ENCODE measurements around the gene GIT2. TPM values are rescaled to one million over a fixed set of nuclear protein-coding genes. Genes with fewer than 3 reads are reported as not detected.

The GIT2 gene
- total and polyA plus RNA-seq, 2 of the 13 experiments (the other 11 are each of a cell fraction or from before 2014, with no cell fraction given): 18.4 to 19.8 TPM

- BruUV-seq (replicated peaks): no TSS peak
- Histone ChIP-seq H3K27ac (ENCODE audit: extremely low read length, insufficient read depth, low read length) (no peak overlapping the region), H3K9me3 (ENCODE audit: low read length) (no peaks in the 10 kb centered on the region), H3K4me1 (ENCODE audit: insufficient read depth, low read length) (peaks cover 16% of the 10 kb centered on the region), H3K79me2 (ENCODE audit: insufficient read depth, low read length) (no peaks in the 10 kb centered on the region), H3K4me3 (replicated peaks in 1 of 3; ENCODE audit: insufficient read depth in 1 of 3, low read depth in 2 of 3, low read length in 3 of 3) (no peak overlapping the region), H3K9ac (ENCODE audit: insufficient read depth, low read depth, low read length) (no peak overlapping the region), H3K27me3 (ENCODE audit: control insufficient read depth in 1 of 2, insufficient read depth in 2 of 2, low read length in 2 of 2) (no peaks in the 10 kb centered on the region), H3K36me3 (replicated peaks in 1 of 2; ENCODE audit: control insufficient read depth in 1 of 2, insufficient read depth in 2 of 2, low read length in 2 of 2) (peaks cover 20 to 55% of the 10 kb centered on the region in 2 experiments), H4K20me1 (ENCODE audit: insufficient read depth, low read length) (no peaks in the 10 kb centered on the region), H3K4me2 (ENCODE audit: low read depth, low read length) (no peak overlapping the region), H2AFZ (ENCODE audit: low read length) (no peak overlapping the region)
- DNase-seq (ENCODE audit: low spot score) (no peak), ATAC-seq (no peak), FAIRE-seq (no peak)
- CTCF ChIA-PET (ENCODE audit: low intra/inter-chr PET ratio, low total read pairs): no interaction called here
- intact Hi-C loops (cut with micrococcal nuclease; ENCODE audit: unreplicated experiment) (no loop called here), in situ Hi-C loops (cut with HindIII; ENCODE audit: extremely low pct_ligation_motif_present, low pct_unique_long_range_greater_than_20kb) (no loop called here)
- WGBS (ENCODE audit: low lambda C conversion rate): 89% methylated on average over 1 of the region's 1 CpG
- peak; percentile 82 for TF ChIP-seq ZNF629 (CRISPR knock-in tag; conservative IDR thresholded peaks at IDR 0.05)
- no peak for TF ChIP-seq FOXA3 (CRISPR knock-in tag; IDR thresholded peaks at IDR 0.05)
- TF ChIP-seq, protein P1, sequence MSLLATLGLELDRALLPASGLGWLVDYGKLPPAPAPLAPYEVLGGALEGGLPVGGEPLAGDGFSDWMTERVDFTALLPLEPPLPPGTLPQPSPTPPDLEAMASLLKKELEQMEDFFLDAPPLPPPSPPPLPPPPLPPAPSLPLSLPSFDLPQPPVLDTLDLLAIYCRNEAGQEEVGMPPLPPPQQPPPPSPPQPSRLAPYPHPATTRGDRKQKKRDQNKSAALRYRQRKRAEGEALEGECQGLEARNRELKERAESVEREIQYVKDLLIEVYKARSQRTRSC (CRISPR knock-in tag; IDR thresholded peaks at IDR 0.05; ENCODE audit: low read depth): no peak
- no peak for TF ChIP-seq ZNF20 (CRISPR knock-in tag; IDR thresholded peaks at IDR 0.05)
- TF ChIP-seq, protein P2, sequence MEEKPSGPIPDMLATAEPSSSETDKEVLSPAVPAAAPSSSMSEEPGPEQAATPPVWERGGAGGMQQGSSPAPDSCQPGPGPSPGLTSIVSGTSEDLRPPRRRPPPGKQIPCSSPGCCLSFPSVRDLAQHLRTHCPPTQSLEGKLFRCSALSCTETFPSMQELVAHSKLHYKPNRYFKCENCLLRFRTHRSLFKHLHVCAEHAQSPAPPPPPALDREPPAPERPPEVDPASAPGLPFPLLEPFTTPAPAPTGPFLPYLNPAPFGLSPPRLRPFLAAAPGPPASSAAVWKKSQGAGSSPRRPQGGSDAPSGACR (CRISPR knock-in tag; IDR thresholded peaks at IDR 0.05): no peak
- no peak for TF ChIP-seq ZNF33A (CRISPR knock-in tag; IDR thresholded peaks at IDR 0.05; ENCODE audit: borderline replicate concordance)
- no peak for TF ChIP-seq ZNF234 (CRISPR knock-in tag; conservative IDR thresholded peaks at IDR 0.05)
- POLR2A ChIA-PET: no interaction called here
These were observed 32.8 kb downstream of the GIT2 start for GRCh38 chr12:109963330-109963729.

DNA sequence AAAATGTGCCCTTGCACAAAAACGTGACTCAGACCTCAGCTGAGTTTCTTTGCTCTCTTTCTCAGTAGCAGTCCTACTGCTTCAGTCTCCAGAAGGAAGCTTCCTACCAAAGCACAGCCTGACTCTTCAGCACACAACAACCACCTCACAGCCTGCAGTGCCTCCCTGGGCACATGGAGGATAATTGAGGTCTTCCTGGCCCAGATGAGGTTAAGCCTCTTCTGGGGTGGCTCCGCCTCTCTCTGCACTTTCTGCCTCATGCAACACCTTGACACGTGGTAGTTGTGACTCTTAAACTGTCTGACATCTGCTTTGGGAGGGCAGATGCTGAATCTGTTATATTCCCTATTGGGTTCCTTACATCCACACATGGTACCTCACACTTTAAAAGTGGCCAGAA is 33.8 kb downstream of the GIT2 start:
- ChIA-PET CTCF (ENCODE audit: low intra/inter-chr PET ratio, low total read pairs) (no interaction called here), POLR2A (no interaction called here)
- H3K9me3 ChIP-seq (ENCODE audit: low read length): no peaks in the 10 kb centered on the region
- H3K79me2 ChIP-seq (ENCODE audit: insufficient read depth, low read length): no peaks in the 10 kb centered on the region
- H3K27me3 ChIP-seq (ENCODE audit: control insufficient read depth in 1 of 2, insufficient read depth in 2 of 2, low read length in 2 of 2): no peaks in the 10 kb centered on the region
- no peak for ATAC-seq
- WGBS (ENCODE audit: low lambda C conversion rate): 82% methylated on average over 3 of the region's 3 CpGs
- DNase-seq (ENCODE audit: low spot score): no peak
- intact Hi-C loops (cut with micrococcal nuclease; ENCODE audit: unreplicated experiment): no loop called here
- H4K20me1 ChIP-seq (ENCODE audit: insufficient read depth, low read length): no peaks in the 10 kb centered on the region
- H3K4me3 ChIP-seq (replicated peaks in 1 of 3; ENCODE audit: insufficient read depth in 1 of 3, low read depth in 2 of 3, low read length in 3 of 3): no peak overlapping the region
- BruUV-seq (replicated peaks): no TSS peak
- no peak for FAIRE-seq
- peaks cover 20 to 57% of the 10 kb centered on the region in 2 experiments for H3K36me3 ChIP-seq (replicated peaks in 1 of 2; ENCODE audit: control insufficient read depth in 1 of 2, insufficient read depth in 2 of 2, low read length in 2 of 2)
- in situ Hi-C loops (cut with HindIII; ENCODE audit: extremely low pct_ligation_motif_present, low pct_unique_long_range_greater_than_20kb): no loop called here
- no peak overlapping the region for H3K4me2 ChIP-seq (ENCODE audit: low read depth, low read length)
- H3K9ac ChIP-seq (ENCODE audit: insufficient read depth, low read depth, low read length): no peak overlapping the region
- H2AFZ ChIP-seq (ENCODE audit: low read length): no peak overlapping the region
- H3K4me1 ChIP-seq (ENCODE audit: insufficient read depth, low read length): peaks cover 8% of the 10 kb centered on the region
- no peak overlapping the region for H3K27ac ChIP-seq (ENCODE audit: extremely low read length, insufficient read depth, low read length)
- TF ChIP-seq HNF1A (IDR thresholded peaks at IDR 0.05; ENCODE audit: low read depth) (no peak), HNF1A (CRISPR knock-in tag; IDR thresholded peaks at IDR 0.05; ENCODE audit: borderline replicate concordance) (no peak), ZFP1 (CRISPR knock-in tag; IDR thresholded peaks at IDR 0.05) (no peak), ZNF772 (CRISPR knock-in tag; IDR thresholded peaks at IDR 0.05) (no peak), REPIN1 (CRISPR knock-in tag; IDR thresholded peaks at IDR 0.05; ENCODE audit: borderline replicate concordance, low read depth) (no peak), ZNF350 (CRISPR knock-in tag; IDR thresholded peaks at IDR 0.05; ENCODE audit: borderline replicate concordance, low read depth) (no peak), SNAI1 (CRISPR knock-in tag; IDR thresholded peaks at IDR 0.05; ENCODE audit: borderline replicate concordance) (no peak), ZNF615 (CRISPR knock-in tag; IDR thresholded peaks at IDR 0.05; ENCODE audit: borderline replicate concordance) (no peak)

Data from HepG2 (cell line).